ENCODE results near the gene CERS2. TPM values are rescaled to one million over a fixed set of nuclear protein-coding genes. Genes with fewer than 3 reads are reported as not detected.
A peak's percentile ranks its signal among the peaks of the same experiment; 100 is the strongest.

CERS2 gene
- total RNA-seq, 4 donors from 2014 or later, result 18.2 to 72.7 (median 45.4) TPM

DNA sequence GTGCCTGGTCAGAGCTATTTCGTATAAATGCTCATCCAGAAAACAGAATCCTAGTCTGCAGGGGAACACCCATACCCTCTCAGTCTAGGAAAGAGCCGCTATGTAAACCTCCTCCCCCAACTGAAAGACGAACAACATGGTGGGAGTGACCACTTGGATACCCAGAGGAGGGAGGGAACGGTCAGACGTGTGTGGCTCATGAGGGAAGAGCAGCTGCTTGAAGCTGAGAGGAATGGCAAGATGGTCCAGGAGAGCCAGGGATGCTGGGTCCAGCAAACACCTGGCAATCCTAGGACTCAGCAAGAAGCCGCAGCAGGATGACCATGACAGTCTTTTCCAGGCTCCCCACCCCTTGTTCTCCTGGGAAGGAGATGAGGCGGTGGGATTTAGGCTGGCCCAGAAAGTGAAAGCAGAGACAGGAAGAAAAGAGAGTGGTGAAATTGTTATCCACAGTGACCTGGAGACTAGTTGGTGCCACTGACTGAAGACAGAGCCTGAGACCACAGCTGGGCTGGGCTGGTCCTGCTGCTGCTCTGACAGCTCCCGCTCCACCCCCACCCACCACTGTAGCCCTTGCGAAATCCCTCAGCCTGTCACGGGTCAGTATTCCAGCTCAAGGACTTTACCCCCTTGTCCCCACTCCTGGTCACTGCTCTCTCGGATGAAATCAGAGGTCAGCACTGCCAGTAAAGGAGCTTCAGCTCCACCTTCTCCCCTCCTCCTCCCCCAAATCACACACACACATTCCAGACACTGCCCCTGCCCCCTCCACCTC is 3.6 kb downstream of the CERS2 start:
- 58 to 68% methylated on average over 8 to 10 of the region's 11 CpGs for WGBS, 2 donors
- DNase-seq, result no peak
- intact Hi-C loops (cut with DNase I), result no loop called here
- peak overlapping the region in 3 of 4 donors; percentile 91 to 96 (median 96) for H3K27ac ChIP-seq
- H3K27me3 ChIP-seq, result no peaks in the 10 kb centered on the region
- H3K4me1 ChIP-seq, result peaks cover 27 to 56% (median 40%) of the 10 kb centered on the region in 3 donors
- peaks cover 24 to 30% (median 27%) of the 10 kb centered on the region in 3 donors for H3K36me3 ChIP-seq
- no peaks in the 10 kb centered on the region for H3K9me3 ChIP-seq
- peak overlapping the region in 2 of 4 donors; percentile 83 to 88 for H3K4me3 ChIP-seq
- TF ChIP-seq POLR2A (IDR thresholded peaks at IDR 0.05), result peak in 1 of 4 donors; percentile 17
- no peak for TF ChIP-seq CTCF (IDR thresholded peaks at IDR 0.05)

DNA sequence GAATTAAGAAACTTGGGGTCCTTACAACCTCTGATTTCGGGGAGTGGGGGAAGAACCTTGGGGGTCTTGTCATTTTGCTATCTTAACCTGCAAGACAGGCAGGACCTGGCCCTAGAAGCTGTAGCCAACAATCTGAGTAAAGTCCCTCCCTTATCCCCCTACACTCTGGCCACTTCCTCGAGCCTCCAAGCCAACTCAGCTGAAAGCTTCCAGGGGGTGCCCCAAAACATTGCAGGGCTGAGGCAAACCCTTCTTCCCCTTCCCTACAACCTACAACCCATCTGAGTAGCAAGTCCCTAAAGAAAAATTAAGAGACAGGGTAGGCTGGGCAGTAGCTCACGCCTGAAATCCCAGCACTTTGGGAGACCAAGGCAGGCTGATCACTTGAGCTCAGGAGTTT is 5.0 kb downstream of the CERS2 start:
- no peak for TF ChIP-seq CTCF (IDR thresholded peaks at IDR 0.05)
- no peak for TF ChIP-seq POLR2A (IDR thresholded peaks at IDR 0.05)
- peaks cover 27 to 47% (median 36%) of the 10 kb centered on the region in 3 donors for H3K4me1 ChIP-seq
- DNase-seq, result no peak
- H3K27me3 ChIP-seq, result no peaks in the 10 kb centered on the region
- intact Hi-C loops (cut with DNase I), result no loop called here
- H3K36me3 ChIP-seq, result peaks cover 34 to 43% (median 36%) of the 10 kb centered on the region in 3 donors
- WGBS, 2 donors, result 89 to 100% methylated on average over 1 to 2 of the region's 3 CpGs
- no peaks in the 10 kb centered on the region for H3K9me3 ChIP-seq
- no peak overlapping the region for H3K4me3 ChIP-seq
- no peak overlapping the region for H3K27ac ChIP-seq

DNA sequence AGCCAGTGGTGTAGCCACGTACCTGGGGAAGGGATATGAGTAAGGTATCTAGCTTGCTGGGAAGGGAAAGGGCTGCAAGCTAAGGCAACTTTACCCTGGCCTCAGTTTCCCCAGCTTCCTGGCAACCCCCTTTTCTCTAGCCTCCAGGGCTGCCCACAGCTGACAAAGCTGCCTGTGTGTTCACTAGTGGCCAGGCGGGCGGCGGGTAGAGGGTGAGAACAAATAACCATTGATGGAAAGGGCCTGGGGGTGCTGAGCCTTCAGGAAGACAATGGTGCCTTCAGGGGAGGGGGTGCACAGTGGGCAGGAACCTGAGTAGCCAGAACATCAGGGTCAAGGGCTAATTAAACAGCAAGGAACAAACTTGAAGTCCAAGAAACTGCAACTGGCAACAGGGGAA is 6.1 kb downstream of the CERS2 start:
- peaks cover 27 to 41% (median 34%) of the 10 kb centered on the region in 3 donors for H3K4me1 ChIP-seq
- H3K9me3 ChIP-seq, result no peaks in the 10 kb centered on the region
- H3K27me3 ChIP-seq, result no peaks in the 10 kb centered on the region
- intact Hi-C loops (cut with DNase I), result no loop called here
- H3K27ac ChIP-seq, result no peak overlapping the region
- no peak for DNase-seq
- peaks cover 34 to 55% (median 47%) of the 10 kb centered on the region in 3 donors for H3K36me3 ChIP-seq
- WGBS, 2 donors, result 92 to 100% methylated on average over 3 of the region's 4 CpGs
- TF ChIP-seq CTCF (IDR thresholded peaks at IDR 0.05), result no peak
- no peak for TF ChIP-seq POLR2A (IDR thresholded peaks at IDR 0.05)
- H3K4me3 ChIP-seq, result no peak overlapping the region

- intact Hi-C loops (cut with DNase I), result no loop called here
- no peak for DNase-seq
- Histone ChIP-seq H3K4me3 (no peak overlapping the region), H3K9me3 (no peaks in the 10 kb centered on the region), H3K27me3 (no peaks in the 10 kb centered on the region), H3K36me3 (peaks cover 34 to 60% (median 52%) of the 10 kb centered on the region in 3 donors), H3K4me1 (peaks cover 25 to 36% (median 29%) of the 10 kb centered on the region in 3 donors), H3K27ac (no peak overlapping the region)
- 93 to 100% methylated on average over 2 to 8 of the region's 13 CpGs for WGBS, 2 donors
- TF ChIP-seq POLR2A (IDR thresholded peaks at IDR 0.05) (no peak), CTCF (IDR thresholded peaks at IDR 0.05) (no peak)
These were observed 6.7 kb downstream of the CERS2 start for GRCh38 chr1:150967936-150968335.

- WGBS, 2 donors, result 62 to 66% methylated on average over 6 of the region's 6 CpGs
- Histone ChIP-seq H3K36me3 (peaks cover 40 to 79% (median 52%) of the 10 kb centered on the region in 3 donors), H3K9me3 (no peaks in the 10 kb centered on the region), H3K4me1 (peaks cover 10 to 17% (median 10%) of the 10 kb centered on the region in 3 donors), H3K27me3 (no peaks in the 10 kb centered on the region), H3K4me3 (no peak overlapping the region), H3K27ac (no peak overlapping the region)
- no peak for DNase-seq
- intact Hi-C loops (cut with DNase I), result no loop called here
- TF ChIP-seq POLR2A (IDR thresholded peaks at IDR 0.05) (no peak), CTCF (IDR thresholded peaks at IDR 0.05) (no peak)
These were observed 8.6 kb downstream of the CERS2 start for GRCh38 chr1:150966011-150966410.

Measured in esophagus squamous epithelium (tissue), 5 donors.